ENCODE data around the gene PARP11. TPM values are rescaled to one million over a fixed set of nuclear protein-coding genes. Genes with fewer than 3 reads are reported as not detected.

The PARP11 gene
- total and polyA plus RNA-seq, 2 donors (not counting 1 experiment from before 2014, with no cell fraction given), result 6.4 to 26.3 TPM

DNA sequence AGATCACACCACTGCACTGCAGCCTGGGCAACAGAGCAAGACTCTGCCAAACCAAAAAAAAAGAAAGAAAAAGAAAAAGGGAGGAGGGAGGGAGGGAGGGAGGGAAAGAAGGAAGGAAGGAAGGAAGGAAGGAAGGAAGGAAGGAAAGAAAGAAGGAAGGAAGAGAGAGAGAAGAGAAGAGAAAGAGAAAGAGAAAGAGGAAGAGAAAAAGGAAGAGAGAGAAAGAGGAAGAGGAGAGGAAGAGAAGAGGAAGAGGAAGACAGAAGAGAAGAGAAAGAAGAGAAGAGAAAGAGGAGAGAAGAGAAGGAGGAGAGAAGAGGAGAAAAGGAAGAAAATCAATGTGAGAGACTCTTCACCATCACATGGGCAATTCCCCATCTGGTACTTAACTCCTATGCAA is 62.7 kb downstream of the PARP11 start:
- Mint-ChIP-seq H3K4me1 (peaks cover 2% of the 10 kb centered on the region), H3K27ac (peak overlapping the region; percentile 33), H3K27me3 (no peaks in the 10 kb centered on the region), H3K4me3 (no peak overlapping the region), H3K9me3 (ENCODE audit: insufficient read depth) (no peaks in the 10 kb centered on the region)
- Histone ChIP-seq H3K27ac (ENCODE audit: low read length in 2 of 2) (peak overlapping the region in 1 of 2 donors; percentile 58), H3K9me3 (ENCODE audit: control extremely low read depth in 1 of 3, control insufficient read depth in 2 of 3, insufficient read depth in 1 of 3, low read length in 2 of 3) (peaks cover 0 to 2% (median 0%) of the 10 kb centered on the region in 3 donors), H3K4me3 (ENCODE audit: control extremely low read depth in 1 of 5, extremely low read depth in 1 of 5, insufficient read depth in 1 of 5, low read depth in 2 of 5, low read length in 4 of 5) (no peak overlapping the region), H3K9ac (ENCODE audit: low read length) (no peak overlapping the region), H3K27me3 (replicated peaks in 1 of 4; ENCODE audit: control extremely low read depth in 1 of 4, control insufficient read depth in 3 of 4, insufficient read depth in 4 of 4, low read length in 3 of 4) (no peaks in the 10 kb centered on the region), H3K4me1 (ENCODE audit: control insufficient read depth in 2 of 2, insufficient read depth in 2 of 2, low read length in 2 of 2) (no peaks in the 10 kb centered on the region), H3K36me3 (replicated peaks in 1 of 2; ENCODE audit: control extremely low read depth in 1 of 2, control insufficient read depth in 1 of 2, extremely low read depth in 1 of 2, insufficient read depth in 2 of 2, low read length in 1 of 2) (peaks cover 8 to 23% of the 10 kb centered on the region in 2 experiments), H4K20me1 (ENCODE audit: control insufficient read depth, insufficient read depth, low read length, poor library complexity, severe bottlenecking) (no peaks in the 10 kb centered on the region), H3K79me2 (ENCODE audit: control insufficient read depth, insufficient read depth, low read length) (no peaks in the 10 kb centered on the region), H3K4me2 (replicated peaks; ENCODE audit: low read depth, low read length, poor library complexity, severe bottlenecking) (no peak overlapping the region), H2AFZ (ENCODE audit: insufficient read depth, low read depth, low read length, poor library complexity, severe bottlenecking) (no peak overlapping the region)
- TF ChIP-seq, protein P1, sequence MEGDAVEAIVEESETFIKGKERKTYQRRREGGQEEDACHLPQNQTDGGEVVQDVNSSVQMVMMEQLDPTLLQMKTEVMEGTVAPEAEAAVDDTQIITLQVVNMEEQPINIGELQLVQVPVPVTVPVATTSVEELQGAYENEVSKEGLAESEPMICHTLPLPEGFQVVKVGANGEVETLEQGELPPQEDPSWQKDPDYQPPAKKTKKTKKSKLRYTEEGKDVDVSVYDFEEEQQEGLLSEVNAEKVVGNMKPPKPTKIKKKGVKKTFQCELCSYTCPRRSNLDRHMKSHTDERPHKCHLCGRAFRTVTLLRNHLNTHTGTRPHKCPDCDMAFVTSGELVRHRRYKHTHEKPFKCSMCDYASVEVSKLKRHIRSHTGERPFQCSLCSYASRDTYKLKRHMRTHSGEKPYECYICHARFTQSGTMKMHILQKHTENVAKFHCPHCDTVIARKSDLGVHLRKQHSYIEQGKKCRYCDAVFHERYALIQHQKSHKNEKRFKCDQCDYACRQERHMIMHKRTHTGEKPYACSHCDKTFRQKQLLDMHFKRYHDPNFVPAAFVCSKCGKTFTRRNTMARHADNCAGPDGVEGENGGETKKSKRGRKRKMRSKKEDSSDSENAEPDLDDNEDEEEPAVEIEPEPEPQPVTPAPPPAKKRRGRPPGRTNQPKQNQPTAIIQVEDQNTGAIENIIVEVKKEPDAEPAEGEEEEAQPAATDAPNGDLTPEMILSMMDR (IDR thresholded peaks at IDR 0.05), result peak; percentile 15
- TF ChIP-seq EZH2 (IDR thresholded peaks at IDR 0.05; ENCODE audit: borderline replicate concordance, insufficient read depth, low read depth, low read length, poor library complexity, severe bottlenecking), result no peak
- no peak for ATAC-seq (ENCODE audit: low read depth)
- intact Hi-C loops (cut with micrococcal nuclease), result no loop called here
- CTCF ChIA-PET, result interaction anchor here (0.8 kb wide), 2 partner anchors 149 to 466 kb away, joined by 3 read pairs; no protein-coding TSS in a partner anchor
- POLR2A ChIA-PET, result no interaction called here
- DNase-seq, result no peak

DNA sequence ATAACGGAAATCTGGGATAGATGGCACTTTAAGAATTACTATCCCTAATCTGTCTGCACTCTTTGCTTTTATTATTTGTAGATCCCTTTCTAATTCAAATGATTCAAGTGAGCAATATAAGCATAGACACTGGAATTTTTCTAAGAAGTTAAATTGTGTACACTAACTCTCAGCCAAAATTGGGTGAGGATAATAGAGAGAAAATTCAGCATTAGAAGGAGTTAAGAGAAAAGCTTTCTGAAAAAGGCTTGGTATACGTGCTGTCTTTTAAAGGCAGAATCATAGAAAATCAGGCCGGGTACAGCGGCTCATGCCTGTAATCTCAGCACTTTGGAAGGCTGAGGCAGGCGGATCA is 63.2 kb downstream of the PARP11 start:
- Histone ChIP-seq H3K9me3 (ENCODE audit: control extremely low read depth in 1 of 3, control insufficient read depth in 2 of 3, insufficient read depth in 1 of 3, low read length in 2 of 3) (peaks cover 0 to 2% (median 0%) of the 10 kb centered on the region in 3 donors), H3K27me3 (replicated peaks in 1 of 4; ENCODE audit: control extremely low read depth in 1 of 4, control insufficient read depth in 3 of 4, insufficient read depth in 4 of 4, low read length in 3 of 4) (no peaks in the 10 kb centered on the region), H4K20me1 (ENCODE audit: control insufficient read depth, insufficient read depth, low read length, poor library complexity, severe bottlenecking) (no peaks in the 10 kb centered on the region), H3K36me3 (replicated peaks in 1 of 2; ENCODE audit: control extremely low read depth in 1 of 2, control insufficient read depth in 1 of 2, extremely low read depth in 1 of 2, insufficient read depth in 2 of 2, low read length in 1 of 2) (peaks cover 8 to 19% of the 10 kb centered on the region in 2 experiments), H3K79me2 (ENCODE audit: control insufficient read depth, insufficient read depth, low read length) (no peaks in the 10 kb centered on the region), H3K4me1 (ENCODE audit: control insufficient read depth in 2 of 2, insufficient read depth in 2 of 2, low read length in 2 of 2) (no peaks in the 10 kb centered on the region), H3K4me2 (replicated peaks; ENCODE audit: low read depth, low read length, poor library complexity, severe bottlenecking) (no peak overlapping the region), H3K4me3 (ENCODE audit: control extremely low read depth in 1 of 5, extremely low read depth in 1 of 5, insufficient read depth in 1 of 5, low read depth in 2 of 5, low read length in 4 of 5) (no peak overlapping the region), H2AFZ (ENCODE audit: insufficient read depth, low read depth, low read length, poor library complexity, severe bottlenecking) (no peak overlapping the region), H3K27ac (ENCODE audit: low read length in 2 of 2) (no peak overlapping the region), H3K9ac (ENCODE audit: low read length) (no peak overlapping the region)
- Mint-ChIP-seq H3K27me3 (no peaks in the 10 kb centered on the region), H3K27ac (no peak overlapping the region), H3K4me3 (no peak overlapping the region), H3K4me1 (peaks cover 2% of the 10 kb centered on the region), H3K9me3 (ENCODE audit: insufficient read depth) (no peaks in the 10 kb centered on the region)
- DNase-seq (no peak), ATAC-seq (ENCODE audit: low read depth) (no peak)
- WGBS (ENCODE audit: insufficient coverage), result 100% methylated on average over 4 of the region's 5 CpGs
- TF ChIP-seq EZH2 (IDR thresholded peaks at IDR 0.05; ENCODE audit: borderline replicate concordance, insufficient read depth, low read depth, low read length, poor library complexity, severe bottlenecking), result no peak
- TF ChIP-seq, protein P1 (IDR thresholded peaks at IDR 0.05), result no peak
- intact Hi-C loops (cut with micrococcal nuclease), result no loop called here
- CTCF ChIA-PET, result no interaction called here
- POLR2A ChIA-PET, result no interaction called here
